T-helper 1 cell treated with Interleukin-12 subunit alpha and Interleukin-12 subunit beta and Interleukin-4 antibody, amounts not matched to agents 30 ng/mL and 1 ng/mL, for 36 hours (primary cell): ENCODE measurements around the gene RBPMS2. TPM values are rescaled to one million over a fixed set of nuclear protein-coding genes. Genes with fewer than 3 reads are reported as not detected.

Experiments
- intact Hi-C: fragments of 100-400 bp; cut with micrococcal nuclease; formaldehyde crosslinking; loops from one replicate; pipeline ENCODE4 v1.15.1; 2024
- total RNA-seq: library from RNA; stranded (reverse); gene quantifications from 2 replicates; pipeline ENCODE4 v1.2.3, GENCODE V29; 2022

The RBPMS2 gene
- total RNA-seq, 1 donor from 2014 or later: not detected

- intact Hi-C loops: loop anchor here (1.0 to 5.0 kb wide), 8 partner anchors 79 to 654 kb away; partner anchors contain the start of gene RNU5A-1
These were observed 44.2 kb downstream of the RBPMS2 start for GRCh38 chr15:64731012-64731804.

GRCh38 chr15:64730151-64730550, 45.2 kb downstream of the RBPMS2 start:
- intact Hi-C loops: loop anchor here (2.0 to 5.0 kb wide), 2 partner anchors 105 to 567 kb away; partner anchors contain the start of gene RNU5A-1

- intact Hi-C loops: no loop called here
These were observed 55.2 kb downstream of the RBPMS2 start for GRCh38 chr15:64720188-64720587.

GRCh38 chr15:64717735-64718495, 57.5 kb downstream of the RBPMS2 start:
- intact Hi-C loops: no loop called here

GRCh38 chr15:64717130-64717529, 58.3 kb downstream of the RBPMS2 start:
- intact Hi-C loops: no loop called here

GRCh38 chr15:64716452-64716851, 58.9 kb downstream of the RBPMS2 start:
- intact Hi-C loops: no loop called here

GRCh38 chr15:64713592-64713991, 61.8 kb downstream of the RBPMS2 start:
- intact Hi-C loops: no loop called here

- intact Hi-C loops: no loop called here
These were observed 63.0 kb downstream of the RBPMS2 start for GRCh38 chr15:64712353-64712752.

GRCh38 chr15:64710676-64711428, 64.5 kb downstream of the RBPMS2 start:
- intact Hi-C loops: no loop called here

GRCh38 chr15:64706011-64706911, 69.1 kb downstream of the RBPMS2 start:
- intact Hi-C loops: no loop called here

GRCh38 chr15:64705006-64705405, 70.4 kb downstream of the RBPMS2 start:
- intact Hi-C loops: no loop called here

- intact Hi-C loops: loop anchor here (1.0 to 5.0 kb wide), 10 partner anchors 25 to 610 kb away; partner anchors contain the start of genes CIAO2A, CLPX, PLEKHO2 and PPIB
These were observed 71.8 kb downstream of the RBPMS2 start for GRCh38 chr15:64703632-64703959.

- intact Hi-C loops: loop anchor here (1.0 to 5.0 kb wide), 10 partner anchors 26 to 610 kb away; partner anchors contain the start of genes CIAO2A, CLPX, PLEKHO2 and PPIB
These were observed 72.4 kb downstream of the RBPMS2 start for GRCh38 chr15:64702816-64703631.

- intact Hi-C loops: loop anchor here (2.0 to 5.0 kb wide), 2 partner anchors 27 to 596 kb away; partner anchors contain the start of gene RNU5A-1
These were observed 73.8 kb downstream of the RBPMS2 start for GRCh38 chr15:64701482-64702184.

- intact Hi-C loops: loop anchor here (5.0 kb wide), 1 partner anchor 596 kb away; the partner anchor contains the start of gene RNU5A-1
These were observed 74.3 kb downstream of the RBPMS2 start for GRCh38 chr15:64701051-64701450.

GRCh38 chr15:64699751-64700388, 75.5 kb downstream of the RBPMS2 start:
- intact Hi-C loops: loop anchor here (5.0 kb wide), 1 partner anchor 597 kb away; the partner anchor contains the start of gene RNU5A-1

GRCh38 chr15:64698823-64699222, 76.6 kb downstream of the RBPMS2 start:
- intact Hi-C loops: no loop called here

- intact Hi-C loops: no loop called here
These were observed 77.4 kb downstream of the RBPMS2 start for GRCh38 chr15:64697911-64698369.
